ENCODE measurements around the gene ZNF423.

GRCh38 chr16:49637511-49637910, 218.4 kb downstream of the ZNF423 start:
- no peak for TF ChIP-seq CTCF (IDR thresholded peaks at IDR 0.05)
- TF ChIP-seq POLR2A (IDR thresholded peaks at IDR 0.05) = no peak

Measured in Peyer's patch (tissue), 4 donors.